Activated CD4-positive, alpha-beta T cell treated with anti-CD3 and anti-CD28 coated beads for 1 hour (primary cell): ENCODE measurements around the gene LAMA3.

ENCODE experiments used
- DNase-seq: peaks from one replicate; pipeline ENCODE4 v3.0.0-alpha.2; 2020

Gene LAMA3

GRCh38 chr18:23779696-23780303, 90.5 kb downstream of the LAMA3 start:
- no peak for DNase-seq

GRCh38 chr18:23784832-23785245, 95.6 kb downstream of the LAMA3 start:
- no peak for DNase-seq

GRCh38 chr18:23793051-23793450, 103.8 kb downstream of the LAMA3 start:
- no peak for DNase-seq

DNA sequence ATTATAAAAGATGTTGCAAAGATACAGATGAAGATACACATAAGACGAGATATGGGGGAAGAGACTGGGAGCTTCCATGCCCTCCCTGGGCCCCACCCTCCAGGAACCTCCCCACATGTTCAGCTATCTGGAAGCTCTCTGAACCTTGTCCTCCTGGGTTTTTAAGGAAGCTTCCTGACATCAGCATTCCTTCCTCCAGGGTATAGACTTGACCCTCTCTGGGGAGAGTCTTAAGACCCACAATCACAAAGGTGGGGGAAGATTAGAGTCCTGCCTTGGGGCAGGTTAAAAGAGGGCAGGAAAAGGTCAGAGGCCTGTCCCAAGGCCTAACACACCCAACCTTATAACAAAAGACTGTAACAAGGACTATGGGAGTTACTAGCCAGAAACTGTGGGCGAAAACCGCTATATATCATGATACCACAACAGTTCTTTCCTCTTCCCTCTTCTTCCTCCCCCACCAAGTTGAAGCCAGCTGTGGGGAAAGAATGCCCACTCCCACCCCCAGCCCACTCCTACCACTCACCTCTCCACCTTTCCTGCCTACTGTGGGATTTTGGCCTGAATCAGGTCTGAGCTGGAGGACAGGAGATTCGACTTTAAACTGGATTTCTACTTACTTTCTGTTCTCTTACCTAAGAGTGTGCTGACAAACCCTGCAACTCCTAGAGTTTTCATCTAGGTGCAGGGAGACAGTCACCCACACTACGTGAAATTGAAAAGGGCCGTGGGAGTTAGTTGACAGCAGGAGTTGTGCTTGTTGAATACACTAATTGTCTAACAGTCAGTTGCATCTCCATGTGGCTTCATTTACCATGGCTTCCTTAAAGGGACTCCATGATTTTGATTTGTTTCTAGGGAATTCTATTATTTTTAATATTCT, 105.0 kb downstream of the LAMA3 start:
- DNase-seq = no peak

DNA sequence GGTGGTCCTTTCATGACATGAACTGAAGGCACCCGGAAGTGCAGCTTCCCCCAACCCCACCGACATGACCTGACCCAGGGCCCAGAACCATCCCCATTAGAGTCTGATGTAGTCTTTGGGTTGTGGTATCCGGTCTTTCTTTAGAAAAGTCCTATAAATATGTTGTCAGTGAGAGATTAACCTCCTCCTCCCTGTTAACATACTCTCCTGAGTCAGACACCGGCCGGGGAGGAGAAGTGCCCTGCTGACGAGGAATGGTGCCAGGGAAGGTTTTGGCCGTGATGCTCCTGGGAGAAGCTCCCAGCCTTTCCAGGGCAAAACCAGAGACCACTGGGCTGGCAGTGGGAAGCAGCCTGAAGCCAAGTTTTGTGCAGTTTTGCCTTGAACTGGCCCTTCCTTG, 109.0 kb downstream of the LAMA3 start:
- no peak for DNase-seq

DNA sequence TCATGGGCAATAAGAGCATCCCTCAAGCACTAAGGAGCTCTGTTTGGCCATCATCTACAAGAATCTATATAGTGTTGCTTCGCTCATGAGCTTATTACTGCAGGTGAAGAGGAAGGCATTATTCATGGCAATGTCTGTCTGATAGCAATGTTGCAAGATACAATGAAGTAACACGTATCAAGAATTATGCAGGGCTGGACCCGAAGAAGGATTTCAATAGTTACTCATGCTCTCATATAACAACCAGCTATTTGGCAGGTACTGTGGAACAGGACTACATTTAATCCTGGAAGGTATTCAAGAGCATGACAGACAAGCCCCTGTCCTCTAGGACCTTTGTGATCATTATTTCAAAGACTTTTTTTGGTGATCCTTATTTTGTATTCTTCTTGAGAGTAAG, 109.6 kb downstream of the LAMA3 start:
- DNase-seq = no peak

DNA sequence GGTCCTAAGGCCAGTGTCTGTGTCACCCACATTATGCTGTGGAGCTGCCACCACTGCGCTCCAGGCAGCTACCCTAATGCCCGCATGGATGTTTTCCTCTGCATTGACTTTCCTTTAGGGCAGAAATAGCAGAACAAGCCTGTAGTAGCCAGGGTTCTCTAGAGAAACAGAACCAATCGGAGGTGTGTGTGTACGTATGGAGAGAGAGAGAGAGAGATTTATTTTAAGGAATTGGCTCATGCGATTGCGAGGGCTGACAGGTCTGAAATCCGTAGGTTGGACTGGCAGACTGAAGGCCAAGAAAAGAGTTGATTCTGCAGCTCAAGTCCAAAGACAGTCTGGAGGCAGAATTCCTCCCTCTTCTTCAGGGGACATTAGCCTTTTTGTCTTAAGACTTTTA, 110.3 kb downstream of the LAMA3 start:
- DNase-seq = no peak

- DNase-seq = no peak
Observed at GRCh38 chr18:23800902-23801301, 111.6 kb downstream of the LAMA3 start.

- no peak for DNase-seq
Observed at GRCh38 chr18:23802817-23803216, 113.6 kb downstream of the LAMA3 start.

DNA sequence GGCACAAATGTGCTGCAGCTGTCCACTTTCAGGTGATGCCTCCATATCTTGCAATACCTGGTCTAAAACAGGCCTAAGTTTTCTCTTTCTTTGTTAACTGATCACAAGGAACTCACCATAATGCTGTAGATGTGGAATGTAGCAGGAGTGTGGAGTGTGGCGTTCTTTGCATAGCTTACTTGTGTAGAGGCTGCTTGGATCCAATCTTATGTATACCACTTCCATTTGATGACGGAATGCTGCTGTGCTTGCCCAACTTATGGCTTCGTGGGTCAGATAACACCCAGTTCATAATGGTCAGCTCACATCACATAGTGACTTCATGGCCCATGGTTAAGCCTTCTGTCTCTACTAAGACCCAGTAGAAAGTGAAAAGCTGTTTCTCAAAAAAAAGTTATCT, 114.5 kb downstream of the LAMA3 start:
- no peak for DNase-seq

GRCh38 chr18:23805898-23806297, 116.6 kb downstream of the LAMA3 start:
- no peak for DNase-seq

GRCh38 chr18:23809415-23809814, 120.2 kb downstream of the LAMA3 start:
- no peak for DNase-seq

DNA sequence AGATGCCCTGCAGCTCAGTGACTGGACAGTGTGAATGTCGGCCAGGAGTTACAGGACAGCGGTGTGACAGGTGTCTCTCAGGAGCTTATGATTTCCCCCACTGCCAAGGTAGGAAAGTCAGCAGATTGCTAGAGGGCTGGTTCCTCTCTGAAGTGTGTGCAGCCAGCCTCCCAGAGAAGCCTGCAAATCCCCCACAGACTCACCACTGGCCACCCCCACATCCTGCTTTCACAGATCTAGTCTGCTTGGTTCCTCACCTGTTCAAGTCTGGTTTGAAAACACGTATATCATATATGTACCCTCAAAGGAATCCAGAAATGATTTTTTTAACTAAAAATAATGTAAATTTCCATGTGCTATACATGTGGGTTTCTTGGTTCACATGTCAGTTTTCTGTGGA, 121.1 kb downstream of the LAMA3 start:
- DNase-seq = no peak

GRCh38 chr18:23811176-23811575, 121.9 kb downstream of the LAMA3 start:
- no peak for DNase-seq

DNA sequence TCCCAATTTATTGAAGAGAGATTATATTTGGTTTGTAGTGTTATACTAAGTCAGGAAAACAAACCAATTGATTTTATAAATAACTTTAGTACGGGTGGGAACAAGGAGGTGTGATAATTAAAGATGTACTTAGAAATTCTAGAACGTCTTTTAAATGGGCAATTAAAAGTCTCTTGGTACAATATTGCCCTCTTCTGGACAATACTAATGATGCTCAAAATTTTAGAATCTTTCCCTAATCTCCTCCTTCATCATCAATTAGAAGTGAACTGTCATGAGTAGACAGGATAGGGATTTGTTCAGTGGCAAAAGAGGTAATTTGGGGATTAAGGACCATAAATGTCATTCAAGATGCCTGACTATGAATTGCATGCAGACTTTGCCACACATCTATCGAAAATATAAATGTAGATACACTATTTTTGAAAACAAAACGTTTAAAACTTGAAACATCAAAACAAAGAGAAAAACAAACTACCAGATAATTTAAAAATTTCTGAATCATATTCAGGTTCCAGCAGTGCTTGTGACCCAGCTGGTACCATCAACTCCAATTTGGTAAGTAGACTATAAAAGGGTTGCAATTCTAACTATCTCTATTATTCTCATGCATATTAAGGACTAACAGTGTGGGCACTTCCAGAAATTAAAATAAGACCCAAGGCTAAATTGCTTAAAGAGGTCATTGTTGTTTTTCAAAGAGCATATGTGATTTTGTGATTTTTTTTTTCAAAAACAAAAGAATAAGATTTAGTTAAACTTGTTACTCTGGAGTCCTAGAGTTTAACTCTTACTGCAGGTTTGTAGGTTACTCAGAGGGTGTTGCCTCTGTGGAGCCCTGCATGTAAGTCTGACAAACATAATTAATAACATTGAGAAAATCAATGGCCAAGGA, 123.5 kb downstream of the LAMA3 start:
- no peak for DNase-seq

DNA sequence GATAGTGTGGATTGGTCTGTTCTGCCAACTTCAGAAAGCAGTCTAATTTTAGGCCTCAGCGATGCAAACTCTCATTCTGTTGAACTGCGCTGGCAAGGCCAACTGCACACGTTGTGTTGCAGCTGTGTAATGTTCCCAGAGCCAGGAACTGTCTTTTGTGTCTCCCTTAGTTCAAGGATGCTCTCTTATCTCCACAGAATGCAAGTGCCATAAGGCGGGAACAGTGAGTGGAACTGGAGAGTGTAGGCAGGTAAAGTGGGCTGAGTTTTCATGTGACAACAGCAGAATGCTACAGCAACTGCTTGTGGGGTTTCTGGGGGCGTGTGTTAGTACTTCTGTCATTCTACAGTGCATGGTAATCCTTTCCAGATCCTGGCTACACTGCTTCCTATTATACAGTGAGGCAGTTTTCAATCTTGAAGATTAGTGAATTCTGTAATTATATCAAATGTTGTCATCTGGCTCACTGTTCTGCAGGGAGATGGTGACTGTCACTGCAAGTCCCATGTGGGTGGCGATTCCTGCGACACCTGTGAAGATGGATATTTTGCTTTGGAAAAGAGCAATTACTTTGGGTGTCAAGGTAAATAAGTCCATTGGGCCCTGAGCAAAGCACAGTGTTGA, 125.8 kb downstream of the LAMA3 start:
- no peak for DNase-seq

- no peak for DNase-seq
Observed at GRCh38 chr18:23816021-23816420, 126.8 kb downstream of the LAMA3 start.

DNA sequence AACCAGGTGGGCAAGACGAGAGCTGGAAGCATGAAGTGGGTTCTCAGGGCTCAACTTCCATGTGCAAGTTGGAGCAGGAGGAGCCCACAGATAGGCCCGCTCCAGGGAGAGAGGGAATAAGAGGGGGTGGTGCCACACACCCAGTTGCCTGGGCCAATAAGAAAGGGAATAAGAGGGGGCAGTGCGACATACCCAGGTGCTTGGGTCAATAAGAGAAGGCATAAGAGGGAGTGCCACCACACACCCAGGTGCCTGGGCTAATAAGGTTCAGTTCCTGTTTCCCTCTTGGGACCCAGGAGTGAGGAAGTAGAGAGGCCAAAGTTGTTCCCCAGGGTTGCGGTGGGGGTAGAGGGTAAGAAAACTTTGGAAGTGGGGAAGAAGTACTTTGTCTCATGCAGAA, 127.5 kb downstream of the LAMA3 start:
- DNase-seq = no peak

- DNase-seq = no peak
Observed at GRCh38 chr18:23819001-23819400, 129.7 kb downstream of the LAMA3 start.

DNA sequence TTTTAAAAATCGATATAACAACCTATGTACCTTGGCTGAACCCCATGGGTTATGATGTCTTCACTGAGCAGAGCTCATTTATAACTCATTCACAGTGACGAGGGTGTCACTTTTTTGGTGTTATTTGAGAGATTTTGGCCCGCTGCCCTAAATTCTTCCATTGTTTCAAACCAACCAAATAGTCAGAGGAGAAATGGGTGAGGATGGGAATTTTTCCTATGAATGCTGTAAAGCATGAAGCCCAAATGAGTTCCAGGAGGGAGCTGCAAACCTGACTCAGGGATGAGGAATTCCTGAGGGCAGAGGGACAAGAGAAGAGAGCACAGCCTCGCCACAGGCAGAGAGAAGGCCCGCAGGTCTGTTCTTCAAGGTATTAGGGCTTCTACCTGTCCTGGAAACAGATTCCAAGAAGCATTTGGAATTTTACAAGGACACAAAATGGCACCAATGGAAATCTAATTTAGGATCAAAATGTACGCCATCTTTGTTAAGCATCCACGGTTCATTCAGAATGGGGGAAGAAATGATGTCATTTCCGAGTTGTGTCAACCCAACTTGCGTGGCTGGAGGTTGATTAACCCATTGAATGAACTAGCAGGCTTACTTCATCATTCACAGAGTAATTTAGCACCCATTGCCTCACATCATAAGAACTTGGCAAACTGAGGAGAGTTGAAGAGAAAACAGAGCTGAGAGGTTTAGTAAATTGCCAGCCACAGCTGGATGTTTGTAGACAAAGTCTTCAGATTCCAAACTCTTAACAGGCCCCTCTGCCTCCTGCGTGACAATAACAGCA, 133.5 kb downstream of the LAMA3 start:
- no peak for DNase-seq

DNA sequence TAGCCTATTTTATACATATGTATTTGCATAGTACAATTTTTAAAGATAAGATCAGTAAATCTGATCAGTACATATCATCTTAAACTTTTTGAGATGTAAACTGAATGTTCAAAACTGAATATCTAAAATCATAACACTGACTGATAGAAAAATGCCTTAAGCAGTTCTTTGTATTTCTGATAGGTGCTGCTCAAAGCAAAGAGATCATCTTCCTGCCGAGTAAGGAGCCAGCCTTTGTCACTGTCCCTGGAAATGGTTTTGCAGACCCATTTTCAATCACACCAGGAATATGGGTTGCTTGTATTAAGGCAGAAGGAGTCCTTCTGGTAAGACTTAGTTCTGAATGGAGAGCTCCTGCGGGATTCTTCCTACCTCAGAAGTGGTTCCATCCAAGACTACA, 135.0 kb downstream of the LAMA3 start:
- DNase-seq = no peak

- no peak for DNase-seq
Observed at GRCh38 chr18:23824669-23825068, 135.4 kb downstream of the LAMA3 start.
